Fibroblast of the conjunctiva (primary cell): ENCODE measurements around the gene NTHL1.

Experiments
- DNase-seq: peaks from one replicate; pipeline ENCODE4 v3.0.0-alpha.2; 2010; ENCODE audit warnings: low read depth

NTHL1 gene

GRCh38 chr16:2047330-2048115, at the start of gene NTHL1, which contains the start of gene TSC2:
NTHL1 (minus strand) TSS chr16:2047834; CDS start chr16:2047823, 11 bp downstream.
TSC2 (plus strand) TSS chr16:2047985; CDS start chr16:2048616, 631 bp downstream.
- DNase-seq: peak; percentile 92

DNA sequence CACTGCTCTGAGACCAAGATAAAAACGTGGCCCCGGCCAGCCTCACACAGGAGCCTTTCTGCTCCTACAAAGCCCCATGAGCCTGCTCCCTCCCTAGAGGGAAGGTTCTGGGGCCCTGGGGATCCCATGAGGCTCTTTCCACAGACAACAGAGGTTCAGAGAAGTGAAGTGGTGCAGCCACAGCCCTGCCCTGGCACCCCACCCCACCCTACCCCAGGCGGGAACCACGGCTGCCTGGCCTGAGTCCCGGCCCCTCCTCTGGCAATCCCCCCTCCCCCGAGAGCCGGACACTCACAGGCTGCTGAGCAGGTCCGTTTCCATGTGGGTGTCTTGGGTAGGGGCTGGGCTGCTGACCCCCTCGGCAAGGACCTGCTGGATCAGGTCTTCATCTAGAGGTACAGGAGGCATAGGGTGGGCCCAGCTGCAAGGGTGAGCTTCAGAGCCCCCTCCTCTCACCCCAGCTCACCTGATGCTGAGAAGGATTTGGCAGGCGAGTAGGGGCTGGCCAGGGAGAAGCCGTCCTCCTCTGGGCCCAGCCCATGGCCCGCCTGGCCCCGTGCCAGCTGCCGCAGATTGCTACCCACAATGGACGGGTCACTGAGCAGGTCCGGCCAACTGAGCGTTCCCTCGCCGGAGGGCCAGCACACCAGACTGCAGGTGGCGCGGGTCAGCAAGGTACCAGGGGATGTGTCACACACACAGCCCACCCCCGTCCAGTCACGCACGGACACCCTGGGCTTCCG, 49.4 kb upstream of the NTHL1 start:
- no peak for DNase-seq

- no peak for DNase-seq
These were observed 48.4 kb upstream of the NTHL1 start for GRCh38 chr16:2095918-2096582.

GRCh38 chr16:2095315-2095853, 47.8 kb upstream of the NTHL1 start:
- DNase-seq: no peak

DNA sequence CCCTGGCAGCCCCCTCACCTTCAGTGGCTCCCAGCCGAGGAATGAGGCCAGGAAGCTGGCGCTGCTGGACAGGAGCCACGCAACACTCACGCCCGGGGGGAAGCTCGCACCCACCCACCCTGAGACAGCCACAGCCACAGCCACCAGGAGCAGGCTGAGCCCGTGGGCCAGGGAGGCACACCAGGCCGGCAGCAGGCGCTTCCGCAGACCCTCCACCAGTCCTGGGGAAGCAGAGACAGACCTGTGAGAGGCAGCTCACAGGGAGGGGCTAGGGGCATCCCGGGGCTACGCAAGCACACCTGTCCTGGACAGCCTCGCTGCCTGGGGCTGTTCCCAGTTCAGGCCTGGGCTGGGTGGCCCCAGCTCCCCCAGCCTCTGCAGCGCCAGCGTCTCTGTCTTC, 46.2 kb upstream of the NTHL1 start:
- no peak for DNase-seq

GRCh38 chr16:2092866-2093265, 45.2 kb upstream of the NTHL1 start:
- no peak for DNase-seq

GRCh38 chr16:2092256-2092620, 44.6 kb upstream of the NTHL1 start:
- DNase-seq: no peak

GRCh38 chr16:2091547-2092255, 44.1 kb upstream of the NTHL1 start:
- no peak for DNase-seq

- DNase-seq: peak; percentile 39
These were observed 43.3 kb upstream of the NTHL1 start for GRCh38 chr16:2090777-2091546.

- no peak for DNase-seq
These were observed 42.8 kb upstream of the NTHL1 start for GRCh38 chr16:2090481-2090776.

GRCh38 chr16:2089706-2090480, 42.3 kb upstream of the NTHL1 start:
- DNase-seq: no peak

GRCh38 chr16:2088759-2089358, 41.2 kb upstream of the NTHL1 start:
- no peak for DNase-seq

GRCh38 chr16:2087748-2088631, 40.4 kb upstream of the NTHL1 start:
- no peak for DNase-seq

DNA sequence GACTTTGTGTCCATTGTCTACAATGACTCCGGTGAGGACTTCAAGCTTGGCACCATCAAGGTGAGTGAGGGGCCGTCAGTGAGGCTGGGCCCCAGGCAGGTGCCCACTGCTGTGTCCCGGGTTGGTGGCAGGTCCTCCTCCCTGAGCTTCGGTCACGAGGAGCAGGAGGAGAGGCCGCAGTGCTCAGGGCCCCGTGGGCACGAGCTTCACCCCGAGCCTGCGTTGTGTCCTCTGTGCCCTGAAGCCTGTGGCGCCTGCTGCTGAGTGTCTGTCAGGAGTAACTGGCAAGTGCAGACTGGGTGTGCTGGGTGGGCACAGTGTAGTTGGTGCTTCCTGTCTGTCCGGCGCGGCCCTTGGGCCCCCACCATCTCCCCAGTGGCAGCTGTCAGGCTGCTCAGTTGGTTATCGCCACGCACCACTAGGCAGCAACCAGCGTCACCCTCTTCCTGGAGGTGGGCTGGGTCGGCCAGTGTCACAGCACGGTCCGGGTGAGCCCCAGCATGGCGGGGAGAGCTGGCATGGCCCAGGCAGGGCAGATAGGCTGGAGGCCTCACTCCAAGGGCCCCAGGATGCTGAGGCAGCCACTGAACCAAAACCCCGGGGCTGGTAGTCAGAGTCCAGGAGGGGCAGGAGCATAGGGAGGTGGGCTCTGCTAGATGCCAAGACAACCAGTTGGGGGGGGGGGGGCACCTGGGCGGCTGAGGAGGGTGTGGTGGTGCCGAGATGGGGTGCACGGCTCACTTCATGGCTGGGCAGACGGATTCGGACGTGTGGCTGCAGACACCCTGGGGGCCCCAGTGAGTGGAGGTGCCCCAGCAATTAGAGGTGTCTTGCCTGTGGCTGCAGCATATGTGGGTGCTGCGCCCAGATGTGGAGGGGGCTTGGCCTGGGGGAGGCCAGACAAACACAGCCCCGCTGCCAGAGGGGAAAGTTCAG, 39.4 kb upstream of the NTHL1 start:
- no peak for DNase-seq

DNA sequence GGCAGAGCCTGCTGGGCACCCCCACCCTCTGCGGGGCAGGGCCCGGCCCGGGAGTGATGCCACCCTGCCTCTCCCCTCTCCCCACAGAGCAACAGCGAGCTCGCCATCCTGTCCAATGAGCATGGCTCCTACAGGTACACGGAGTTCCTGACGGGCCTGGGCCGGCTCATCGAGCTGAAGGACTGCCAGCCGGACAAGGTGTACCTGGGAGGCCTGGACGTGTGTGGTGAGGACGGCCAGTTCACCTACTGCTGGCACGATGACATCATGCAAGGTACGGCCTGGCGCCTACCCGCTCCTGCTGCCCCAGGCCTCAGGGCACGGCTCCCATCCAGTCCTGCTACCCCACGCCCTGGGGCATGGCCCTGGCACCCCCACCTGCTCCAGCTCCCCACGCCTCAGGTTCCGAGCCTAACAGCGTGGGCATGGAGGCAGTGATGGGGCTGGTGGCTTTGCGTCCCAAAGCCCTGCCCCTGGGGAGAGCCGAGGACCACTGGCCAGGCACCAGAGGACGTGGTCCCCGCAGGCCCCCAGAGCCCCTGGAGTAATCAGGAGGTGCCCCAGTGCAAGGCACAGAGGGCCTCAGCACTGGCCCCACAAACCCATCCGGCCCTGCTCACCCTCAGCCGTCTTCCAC, 38.6 kb upstream of the NTHL1 start:
- no peak for DNase-seq

GRCh38 chr16:2085669-2086068, 38.0 kb upstream of the NTHL1 start:
- no peak for DNase-seq

DNA sequence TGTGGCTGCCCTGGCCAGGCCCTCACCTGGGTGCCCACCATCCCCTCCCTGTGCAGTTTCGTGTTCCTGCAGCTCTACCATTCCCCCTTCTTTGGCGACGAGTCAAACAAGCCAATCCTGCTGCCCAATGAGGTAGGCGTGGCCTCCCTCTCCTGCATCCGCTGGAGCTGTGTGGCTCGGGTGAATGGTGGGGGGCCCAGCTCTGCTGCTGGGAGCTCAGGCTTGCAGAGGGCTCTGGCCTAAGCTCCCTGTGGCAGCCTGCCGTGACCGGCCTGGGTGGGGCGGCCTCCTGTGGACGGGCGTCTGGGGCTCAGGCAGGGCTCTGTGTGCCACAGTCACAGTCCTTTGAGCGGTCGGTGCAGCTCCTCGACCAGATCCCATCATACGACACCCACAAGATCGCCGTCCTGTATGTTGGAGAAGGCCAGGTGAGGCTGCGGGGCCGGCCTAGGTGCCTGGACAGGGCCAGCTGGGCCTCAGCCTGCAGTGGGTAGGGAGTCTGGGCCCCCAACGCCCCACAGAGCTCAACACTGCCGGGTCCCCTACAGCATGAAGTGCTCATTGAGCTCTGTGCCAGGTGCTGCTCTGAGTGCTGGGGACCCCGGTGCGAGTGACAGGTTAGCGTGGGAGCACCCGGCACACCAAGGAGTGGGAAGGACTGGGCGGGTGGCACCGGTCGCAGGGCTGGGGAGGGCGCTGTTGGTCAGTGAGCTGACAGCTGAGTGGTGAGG, 37.4 kb upstream of the NTHL1 start:
- no peak for DNase-seq
